GM23248 (cell line): Measurements from ENCODE around the gene ZNF668. TPM values are rescaled to one million over a fixed set of nuclear protein-coding genes. Genes with fewer than 3 reads are reported as not detected.

ENCODE experiments used
- DNase-seq: peaks from one replicate; pipeline ENCODE4 v3.0.0-alpha.2; 2015
- H2AFZ ChIP-seq: fragments of 200-600 bp; sonication (generic); 2 replicates; pipeline ENCODE4 v1.6.1; 2016; ENCODE audit warnings: antibody characterized with exemption
- H3F3A ChIP-seq: fragments of 200-600 bp; sonication (generic); 2 replicates; pipeline ENCODE4 v1.6.1; 2016; ENCODE audit warnings: mild to moderate bottlenecking, antibody characterized with exemption, mixed run types; ENCODE audit not compliant: insufficient read depth
- H3K27ac ChIP-seq: fragments of 200-600 bp; sonication (generic); 2 replicates; pipeline ENCODE4 v1.5.1; 2016; ENCODE audit warnings: mild to moderate bottlenecking
- H3K27me3 ChIP-seq: fragments of 200-600 bp; sonication (generic); replicated peaks from 2 replicates; pipeline ENCODE4 v1.6.1; 2016; ENCODE audit warnings: mild to moderate bottlenecking; ENCODE audit not compliant: insufficient read depth
- H3K36me3 ChIP-seq: fragments of 200-600 bp; sonication (generic); 2 replicates; pipeline ENCODE4 v1.6.1; 2016; ENCODE audit warnings: low read depth, mild to moderate bottlenecking
- H3K4me1 ChIP-seq: fragments of 200-600 bp; sonication (generic); 2 replicates; pipeline ENCODE4 v1.6.1; 2016; ENCODE audit warnings: mild to moderate bottlenecking; ENCODE audit not compliant: insufficient read depth
- H3K4me2 ChIP-seq: fragments of 200-600 bp; sonication (generic); one replicate; pipeline ENCODE4 v1.6.1; 2016; ENCODE audit warnings: mild to moderate bottlenecking; ENCODE audit not compliant: unreplicated experiment
- H3K4me3 ChIP-seq: fragments of 200-600 bp; sonication (generic); 2 replicates; pipeline ENCODE4 v1.5.1; 2016; ENCODE audit warnings: mild to moderate bottlenecking
- H3K79me2 ChIP-seq: fragments of 200-600 bp; sonication (generic); 2 replicates; pipeline ENCODE4 v1.6.1; 2016; ENCODE audit warnings: mild to moderate bottlenecking; ENCODE audit not compliant: insufficient read depth
- H3K9ac ChIP-seq: fragments of 200-600 bp; sonication (generic); 2 replicates; pipeline ENCODE4 v1.6.1; 2016; ENCODE audit warnings: mild to moderate bottlenecking
- H3K9me2 ChIP-seq: fragments of 200-600 bp; sonication (generic); 2 replicates; pipeline ENCODE4 v1.6.1; 2016; ENCODE audit warnings: mixed run types, mild to moderate bottlenecking, moderate library complexity; ENCODE audit not compliant: insufficient read depth
- H3K9me3 ChIP-seq: fragments of 200-600 bp; sonication (generic); one replicate; pipeline ENCODE4 v1.6.1; 2017; ENCODE audit warnings: low read depth
- H4K20me1 ChIP-seq: fragments of 200-600 bp; sonication (generic); 2 replicates; pipeline ENCODE4 v1.6.0; 2016; ENCODE audit not compliant: insufficient read depth
- EZH2 ChIP-seq: fragments of 200-600 bp; sonication (generic); IDR thresholded peaks from 2 replicates; pipeline ENCODE4 v1.6.1; 2018; ENCODE audit warnings: antibody characterized with exemption, mild to moderate bottlenecking; ENCODE audit not compliant: insufficient read depth, poor library complexity, severe bottlenecking
- EZH2phosphoT487 ChIP-seq: fragments of 200-600 bp; sonication (generic); IDR thresholded peaks from 2 replicates; pipeline ENCODE4 v1.6.1; 2018; ENCODE audit warnings: antibody characterized with exemption, moderate library complexity, mild to moderate bottlenecking, low read depth; ENCODE audit not compliant: insufficient read depth
- WGBS, 2 experiments: methylation state at CpG; one replicate each; pipeline ENCODE4 v1.1.6; 2015 to 2017; ENCODE audit warnings: low lambda C conversion rate in 2 of 2, low coverage in 1 of 2; ENCODE audit errors: missing lambda C conversion rate in 2 of 2; 5-methylcytosine and 5-hydroxymethylcytosine counted together
- in situ Hi-C: fragments of 300-500 bp; cut with MboI; formaldehyde crosslinking; loops from 2 replicates; pipeline ENCODE4 v1.15.0; 2020
- polyA plus RNA-seq: library from polyadenylated mRNA; unstranded; fragments of >200 nt; fragmentation: Nextera tagmentation; extraction: Ambion mirVana; gene quantifications from 2 replicates; pipeline ENCODE4 v1.2.1, GENCODE V29; 2016
- total RNA-seq: library from RNA; depleted of rRNA; stranded (reverse); fragments of >200 nt; shearing (Covaris generic); gene quantifications from 2 replicates; pipeline ENCODE4 v1.2.3, GENCODE V29; 2014

ZNF668 gene
- total and polyA plus RNA-seq, 2 experiments from 2014 or later = 19.5 to 21.8 TPM

GRCh38 chr16:31083081-31083480, 9.0 kb upstream of the ZNF668 start:
- in situ Hi-C loops = no loop called here
- Histone ChIP-seq H3K27me3 (no peaks in the 10 kb centered on the region), H3K9ac (no peak overlapping the region), H3K36me3 (no peaks in the 10 kb centered on the region), H2AFZ (no peak overlapping the region), H3K79me2 (peaks cover 54% of the 10 kb centered on the region), H3K4me1 (no peaks in the 10 kb centered on the region), H3K9me3 (no peaks in the 10 kb centered on the region), H4K20me1 (no peaks in the 10 kb centered on the region), H3K4me2 (no peak overlapping the region), H3K4me3 (no peak overlapping the region), H3K9me2 (no peaks in the 10 kb centered on the region), H3F3A (no peaks in the 10 kb centered on the region), H3K27ac (no peak overlapping the region)
- WGBS, 2 experiments = 64 to 69% methylated on average over 9 of the region's 9 CpGs
- no peak for DNase-seq
- no peak for TF ChIP-seq EZH2
- TF ChIP-seq EZH2phosphoT487 = no peak

GRCh38 chr16:31082368-31083045, 8.5 kb upstream of the ZNF668 start:
- no peaks in the 10 kb centered on the region; the same call in 1 of the 2 replicates for H3K36me3 ChIP-seq
- no peaks in the 10 kb centered on the region for H3K9me2 ChIP-seq
- H2AFZ ChIP-seq = no peak overlapping the region
- DNase-seq = no peak
- no peak overlapping the region for H3K4me3 ChIP-seq
- no peaks in the 10 kb centered on the region for H3K27me3 ChIP-seq
- H3K79me2 ChIP-seq = peaks cover 54% of the 10 kb centered on the region
- no peak overlapping the region for H3K27ac ChIP-seq
- no peaks in the 10 kb centered on the region for H4K20me1 ChIP-seq
- in situ Hi-C loops = no loop called here
- TF ChIP-seq EZH2phosphoT487 (no peak), EZH2 (no peak)
- no peak overlapping the region for H3K4me2 ChIP-seq
- WGBS, 2 experiments = 78 to 79% methylated on average over 10 to 14 of the region's 14 CpGs
- H3K4me1 ChIP-seq = no peaks in the 10 kb centered on the region
- no peaks in the 10 kb centered on the region for H3K9me3 ChIP-seq
- H3K9ac ChIP-seq = no peak overlapping the region
- H3F3A ChIP-seq = no peaks in the 10 kb centered on the region

DNA sequence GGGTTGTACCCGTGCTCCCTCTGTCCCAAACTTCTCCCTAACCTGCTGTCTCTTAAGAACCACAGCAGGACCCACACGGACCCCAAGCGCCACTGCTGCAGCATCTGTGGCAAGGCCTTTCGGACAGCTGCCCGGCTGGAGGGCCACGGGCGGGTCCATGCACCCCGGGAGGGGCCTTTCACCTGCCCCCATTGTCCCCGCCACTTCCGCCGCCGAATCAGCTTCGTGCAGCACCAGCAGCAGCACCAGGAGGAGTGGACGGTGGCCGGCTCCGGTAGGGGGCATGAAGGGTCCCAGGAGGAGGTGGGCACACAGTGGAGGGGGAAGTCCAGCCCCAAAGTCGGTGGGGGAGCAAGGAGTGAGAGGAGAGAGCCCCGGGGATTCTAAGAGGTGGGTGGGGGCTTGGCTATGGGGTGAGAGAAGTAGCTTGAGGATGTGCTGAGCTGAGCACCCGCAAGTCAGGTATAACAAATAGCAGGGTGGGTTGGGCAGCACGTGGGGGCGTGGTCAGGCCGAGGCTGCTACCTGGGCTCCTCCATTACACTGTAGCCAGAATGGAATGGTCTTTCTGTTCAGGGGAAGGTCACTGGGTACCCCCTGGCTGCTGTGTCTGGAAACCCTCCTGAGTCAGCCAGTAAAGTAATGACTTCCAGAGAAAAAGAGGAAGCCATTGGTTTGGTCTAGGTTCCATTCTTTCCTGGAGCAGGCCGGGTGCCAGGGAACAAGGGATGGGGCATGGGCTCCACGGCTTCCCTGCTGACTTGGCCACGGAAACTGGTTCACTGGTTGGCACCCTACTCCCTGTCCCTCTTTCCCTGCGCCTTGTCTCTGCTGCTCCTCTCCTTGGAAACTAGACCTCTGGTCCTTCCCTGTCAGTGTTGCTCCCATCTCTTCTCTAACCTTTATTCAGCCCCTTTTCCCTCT, 7.7 kb upstream of the ZNF668 start:
- H3K4me3 ChIP-seq = no peak overlapping the region
- no peak overlapping the region for H3K4me2 ChIP-seq
- H3K4me1 ChIP-seq = no peaks in the 10 kb centered on the region
- no peak overlapping the region for H3K9ac ChIP-seq
- H2AFZ ChIP-seq = no peak overlapping the region
- DNase-seq = no peak
- in situ Hi-C loops = no loop called here
- H3K9me2 ChIP-seq = no peaks in the 10 kb centered on the region
- H3K27ac ChIP-seq = no peak overlapping the region
- no peaks in the 10 kb centered on the region for H3K27me3 ChIP-seq
- H3F3A ChIP-seq = no peaks in the 10 kb centered on the region
- no peak for TF ChIP-seq EZH2
- TF ChIP-seq EZH2phosphoT487 = no peak
- H4K20me1 ChIP-seq = no peaks in the 10 kb centered on the region
- no peaks in the 10 kb centered on the region for H3K9me3 ChIP-seq
- H3K79me2 ChIP-seq = peaks cover 58% of the 10 kb centered on the region
- peaks cover 2% of the 10 kb centered on the region; the same call in 1 of the 2 replicates for H3K36me3 ChIP-seq
- WGBS, 2 experiments = 76 to 77% methylated on average over 26 of the region's 26 CpGs

DNA sequence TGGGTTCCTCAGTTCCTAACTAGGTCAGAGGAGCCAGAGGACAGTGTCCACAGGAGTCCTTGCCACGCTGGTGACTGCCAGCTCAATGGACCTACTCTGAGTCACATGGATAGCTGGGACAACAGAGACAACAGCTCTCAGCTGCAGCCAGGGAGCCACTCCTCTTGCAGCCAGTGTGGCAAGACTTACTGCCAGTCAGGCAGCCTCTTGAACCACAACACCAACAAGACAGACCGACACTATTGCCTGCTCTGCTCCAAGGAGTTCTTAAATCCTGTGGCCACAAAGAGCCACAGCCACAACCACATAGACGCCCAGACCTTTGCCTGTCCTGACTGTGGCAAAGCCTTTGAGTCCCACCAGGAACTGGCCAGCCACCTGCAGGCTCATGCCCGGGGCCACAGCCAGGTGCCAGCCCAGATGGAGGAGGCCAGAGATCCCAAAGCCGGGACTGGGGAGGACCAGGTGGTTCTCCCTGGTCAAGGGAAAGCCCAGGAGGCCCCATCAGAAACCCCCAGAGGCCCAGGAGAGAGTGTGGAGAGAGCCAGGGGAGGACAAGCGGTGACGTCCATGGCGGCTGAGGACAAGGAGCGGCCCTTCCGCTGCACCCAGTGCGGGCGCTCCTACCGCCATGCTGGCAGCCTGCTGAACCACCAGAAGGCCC, 6.8 kb upstream of the ZNF668 start:
- in situ Hi-C loops = no loop called here
- no peaks in the 10 kb centered on the region for H4K20me1 ChIP-seq
- no peaks in the 10 kb centered on the region for H3K4me1 ChIP-seq
- no peak overlapping the region for H3K9ac ChIP-seq
- no peaks in the 10 kb centered on the region for H3K27me3 ChIP-seq
- no peak overlapping the region for H2AFZ ChIP-seq
- H3K9me2 ChIP-seq = no peaks in the 10 kb centered on the region
- peaks cover 2% of the 10 kb centered on the region; the same call in 1 of the 2 replicates for H3K36me3 ChIP-seq
- H3K79me2 ChIP-seq = peaks cover 66% of the 10 kb centered on the region
- DNase-seq = no peak
- H3K27ac ChIP-seq = no peak overlapping the region
- TF ChIP-seq EZH2phosphoT487 = no peak
- H3K4me2 ChIP-seq = no peak overlapping the region
- no peak overlapping the region for H3K4me3 ChIP-seq
- WGBS, 2 experiments = 83 to 87% methylated on average over 12 to 13 of the region's 13 CpGs
- H3F3A ChIP-seq = no peaks in the 10 kb centered on the region
- H3K9me3 ChIP-seq = no peaks in the 10 kb centered on the region
